ENCODE data around the gene PCBP3.

Gene PCBP3

DNA sequence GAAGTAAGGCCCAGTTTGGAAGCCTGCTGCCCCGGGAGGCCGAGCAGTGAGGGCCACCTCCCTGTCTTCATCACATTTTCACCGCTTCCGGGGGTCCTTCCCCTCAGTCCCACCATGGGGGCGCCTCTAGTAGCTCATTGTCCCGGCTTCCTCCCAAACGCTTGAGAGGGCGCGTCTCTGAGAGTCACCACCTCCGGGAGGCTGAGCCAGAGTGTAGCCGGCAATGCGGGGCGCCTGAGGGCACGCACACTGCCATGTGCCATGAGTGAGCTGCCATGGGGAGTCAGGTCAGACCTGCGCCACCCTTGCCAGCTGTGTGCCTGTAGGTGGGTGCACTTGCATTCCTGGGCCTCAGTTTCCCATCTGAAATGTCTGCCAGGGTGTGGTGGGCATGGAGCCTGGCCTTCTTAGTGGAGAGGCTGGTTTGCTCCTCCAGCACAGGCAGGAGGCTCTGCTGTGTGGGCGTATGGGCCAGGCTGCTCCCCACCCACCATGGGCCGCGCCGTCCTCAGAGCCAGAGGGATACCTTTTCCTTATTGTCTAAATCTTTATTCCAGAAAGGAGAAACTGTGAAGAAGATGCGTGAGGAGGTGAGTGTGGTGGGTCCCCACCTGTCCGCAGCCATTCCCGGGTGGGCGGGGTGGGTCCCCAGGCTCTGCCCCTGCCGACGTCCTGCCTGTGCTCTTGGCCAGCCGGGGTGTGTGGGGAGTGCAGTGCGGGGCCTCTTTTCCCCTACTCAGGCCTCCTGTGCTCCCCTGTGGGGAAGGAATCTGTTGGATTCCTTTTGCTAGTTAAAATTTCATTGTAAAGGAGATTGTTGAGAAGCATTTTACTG, 256.7 kb downstream of the PCBP3 start:
- no peak for DNase-seq

DNA sequence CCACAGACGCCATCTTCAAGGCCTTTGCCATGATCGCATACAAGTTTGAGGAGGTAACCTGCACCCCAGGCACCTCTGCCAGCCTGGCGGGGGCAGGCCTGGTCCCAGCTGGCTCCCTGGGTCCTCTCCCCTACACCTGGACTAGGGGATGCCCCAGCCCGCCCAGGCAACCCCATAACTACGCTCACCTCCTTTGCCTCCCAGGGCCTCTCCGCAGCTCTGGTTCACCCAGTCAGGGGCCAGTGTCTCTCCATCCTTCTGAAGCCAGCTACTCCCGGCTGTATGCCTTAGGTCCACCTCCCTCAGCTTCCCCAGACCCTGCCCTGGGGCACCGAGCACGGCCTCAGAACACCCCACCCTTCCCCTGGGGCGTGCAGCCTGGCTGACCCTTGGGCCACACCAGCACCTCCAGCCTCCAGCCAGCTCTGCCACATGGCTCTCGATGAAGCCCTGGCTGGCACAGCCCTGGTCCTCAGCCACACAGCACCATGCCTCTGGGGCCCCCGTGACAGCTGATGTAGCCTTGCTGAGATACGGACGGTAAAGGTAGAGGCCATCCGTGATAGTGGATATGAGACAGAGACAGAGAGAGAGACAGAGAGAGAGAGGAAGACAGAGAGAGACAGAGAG, 257.7 kb downstream of the PCBP3 start:
- no peak for DNase-seq

DNA sequence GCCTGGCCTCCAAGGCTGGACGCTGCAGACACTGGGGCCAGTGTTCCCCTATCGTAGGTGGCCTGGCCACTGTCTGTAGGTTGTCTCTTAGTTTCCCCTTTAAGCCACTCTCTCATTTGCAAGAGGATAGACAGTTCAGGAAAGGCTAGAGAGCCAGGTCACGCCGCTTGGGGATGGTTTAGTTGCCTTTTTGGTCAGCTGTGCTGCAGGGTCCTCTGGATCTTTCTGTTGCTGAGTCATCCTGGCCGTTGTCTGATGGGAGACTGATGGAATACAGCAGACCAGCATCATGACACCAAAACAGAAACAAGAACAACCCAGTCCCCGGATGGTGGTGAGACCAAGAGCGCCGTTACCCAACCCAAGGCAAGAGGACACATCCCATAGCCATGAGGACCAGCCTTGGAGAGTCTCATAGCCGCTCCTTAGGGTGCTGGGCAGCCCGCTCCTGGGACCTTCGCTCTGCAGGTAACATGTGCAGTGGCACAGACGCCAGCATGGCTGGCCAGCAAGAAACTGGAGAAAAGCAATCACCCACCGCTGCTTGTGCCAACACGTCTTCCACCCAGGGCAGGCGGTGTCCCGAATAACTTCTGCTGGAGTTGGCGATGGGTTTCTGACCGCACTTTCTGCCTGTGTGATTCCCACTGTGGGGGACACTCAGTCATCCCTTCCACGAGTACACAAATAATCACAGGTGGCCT, 258.9 kb downstream of the PCBP3 start:
- DNase-seq, result no peak

DNA sequence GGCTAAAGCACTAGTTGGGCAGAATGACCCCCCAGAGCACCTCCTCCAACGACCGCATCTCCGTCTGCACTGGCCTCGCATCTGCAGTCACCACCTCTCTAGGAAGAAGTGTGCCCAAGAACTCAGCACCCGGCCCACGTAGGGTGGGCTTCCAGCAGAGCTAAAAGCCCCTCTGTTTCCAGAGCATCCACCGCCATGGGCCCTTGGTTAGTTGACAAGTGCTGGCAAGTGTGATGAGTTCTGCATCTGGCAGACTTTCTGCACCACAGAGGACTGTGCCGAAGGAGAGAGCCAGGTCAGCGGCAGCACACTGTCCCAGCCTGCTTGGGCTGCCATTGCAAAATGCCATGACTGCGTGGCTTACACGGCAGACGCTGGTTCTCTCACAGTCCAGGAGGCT, 261.7 kb downstream of the PCBP3 start:
- DNase-seq, result no peak

DNA sequence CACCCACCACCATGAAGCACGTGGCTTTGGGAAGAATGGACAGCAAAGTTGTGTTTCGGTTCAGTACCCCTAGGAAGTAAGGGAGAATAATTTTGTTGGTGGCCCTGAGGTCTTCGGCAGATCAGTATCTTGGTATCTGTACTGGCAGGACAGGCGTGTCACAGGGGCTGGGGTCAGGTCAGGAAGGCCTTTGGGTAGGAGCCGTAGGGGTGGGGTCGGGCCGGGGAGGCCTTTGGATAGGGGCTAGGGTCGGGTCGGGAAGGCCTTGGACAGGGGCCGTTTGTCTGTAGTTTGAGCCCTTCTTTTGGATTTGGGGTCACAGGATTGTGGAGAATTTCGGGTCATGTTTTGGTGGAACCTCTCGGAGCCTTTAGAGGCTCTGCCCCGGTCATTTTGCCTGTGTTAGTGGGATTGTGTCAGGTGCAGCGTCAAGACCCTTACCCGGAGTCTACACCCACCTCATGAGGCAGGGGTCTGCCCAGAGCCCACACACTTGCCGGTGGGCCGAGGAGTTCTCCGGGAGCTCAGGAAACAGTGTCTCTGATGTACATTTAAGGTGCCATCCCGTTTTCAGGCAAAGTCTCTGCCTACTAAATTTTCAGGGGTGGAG, 262.8 kb downstream of the PCBP3 start:
- DNase-seq, result no peak

DNA sequence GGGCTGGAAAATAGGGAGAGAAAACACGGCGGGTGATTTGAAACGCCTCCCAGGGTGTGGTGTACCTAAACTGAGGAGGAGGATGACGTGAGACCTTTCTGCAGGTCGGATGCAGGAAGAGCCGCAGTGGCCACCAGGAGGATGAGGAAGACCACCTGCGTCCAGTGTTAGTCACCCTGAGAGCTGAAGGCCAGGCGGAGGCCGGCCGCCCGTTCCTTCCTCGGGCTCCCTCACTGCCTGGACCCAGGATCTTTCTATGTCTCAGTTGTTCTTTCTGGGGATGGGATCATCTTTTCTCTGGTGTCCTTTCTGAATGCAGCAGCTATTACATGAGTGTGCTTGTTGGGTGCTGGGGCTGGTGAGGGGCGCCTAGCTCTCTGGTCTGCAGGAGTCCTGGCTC, 263.3 kb downstream of the PCBP3 start:
- no peak for DNase-seq

DNA sequence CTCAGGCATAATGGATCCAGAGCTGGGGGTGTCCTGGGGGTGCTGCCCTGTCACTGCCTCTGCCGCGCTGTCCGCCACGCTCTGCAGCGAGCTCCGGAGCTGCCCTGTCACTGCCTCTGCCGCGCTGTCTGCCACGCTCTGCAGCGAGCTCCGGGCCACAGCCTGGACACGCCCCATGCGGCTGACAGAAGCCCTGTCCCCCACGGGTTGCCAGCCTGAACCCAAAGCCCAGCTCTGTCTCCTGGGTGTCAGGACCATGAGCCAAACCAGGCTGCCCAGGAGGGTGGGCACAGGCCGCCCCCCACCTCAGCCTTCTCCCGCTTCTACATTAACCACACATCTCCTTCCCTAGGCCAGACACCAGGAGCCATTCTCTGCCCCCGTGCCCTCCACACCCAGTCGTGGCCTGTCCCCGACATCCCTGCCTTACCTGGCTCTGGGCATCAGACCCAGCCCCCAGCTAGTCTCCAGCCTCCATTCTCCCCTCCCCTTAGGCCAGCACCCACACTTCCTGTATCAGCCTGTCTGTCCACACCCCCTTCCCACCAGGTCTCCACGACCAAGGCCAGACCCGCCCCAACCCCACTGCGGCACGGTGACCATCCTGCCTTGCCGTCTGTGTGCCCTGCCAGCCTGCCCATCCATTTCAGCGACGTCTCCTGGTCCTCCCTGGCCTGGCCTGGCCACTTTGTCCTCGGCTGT, 265.2 kb downstream of the PCBP3 start:
- no peak for DNase-seq

DNA sequence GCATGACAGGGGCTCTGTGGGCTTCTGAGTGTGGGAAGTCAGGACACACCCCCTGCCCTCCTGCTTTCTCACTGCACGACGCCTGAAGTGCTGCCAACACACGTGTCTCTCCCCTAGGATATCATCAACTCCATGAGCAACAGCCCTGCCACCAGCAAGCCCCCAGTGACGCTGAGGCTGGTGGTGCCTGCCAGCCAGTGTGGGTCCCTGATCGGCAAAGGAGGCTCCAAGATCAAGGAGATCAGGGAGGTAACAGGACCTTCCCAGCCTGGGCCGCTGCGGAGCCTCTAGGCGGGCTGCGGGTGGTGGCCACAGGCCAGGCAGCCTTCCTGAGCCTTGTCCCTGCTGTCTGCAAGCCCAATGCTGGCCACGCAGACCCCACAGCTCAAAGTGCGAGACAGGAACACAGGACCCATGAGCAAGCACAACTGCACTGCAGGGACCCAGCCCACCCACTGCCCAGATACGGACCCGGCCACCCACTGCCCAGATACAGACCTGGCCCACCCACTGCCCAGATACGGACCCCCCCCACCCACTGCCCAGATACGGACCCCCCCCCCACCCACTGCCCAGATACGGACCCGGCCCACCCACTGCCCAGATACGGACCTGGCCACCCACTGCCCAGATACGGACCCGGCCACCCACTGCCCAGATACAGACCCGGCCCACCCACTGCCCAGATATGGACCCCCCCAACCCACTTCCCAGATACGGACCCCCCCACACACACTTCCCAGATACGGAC, 265.9 kb downstream of the PCBP3 start:
- no peak for DNase-seq

DNA sequence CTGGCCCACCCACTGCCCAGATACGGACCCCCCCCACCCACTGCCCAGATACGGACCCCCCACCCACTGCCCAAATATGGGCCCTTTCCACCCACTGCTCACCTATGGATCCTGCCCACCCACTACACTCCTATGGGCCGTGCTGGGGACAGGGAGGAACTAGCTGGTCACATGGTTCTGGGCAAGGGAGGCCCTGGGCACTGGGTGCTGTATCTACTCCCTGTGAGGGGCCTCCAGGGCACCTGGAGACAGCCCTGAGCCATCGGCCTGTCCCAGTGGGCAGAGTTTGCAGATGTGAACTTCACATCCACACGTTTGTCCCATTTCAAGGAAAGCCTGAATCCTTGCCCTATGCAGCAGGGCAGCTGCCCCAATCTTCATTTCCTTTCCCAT, 266.6 kb downstream of the PCBP3 start:
- DNase-seq, result no peak

DNA sequence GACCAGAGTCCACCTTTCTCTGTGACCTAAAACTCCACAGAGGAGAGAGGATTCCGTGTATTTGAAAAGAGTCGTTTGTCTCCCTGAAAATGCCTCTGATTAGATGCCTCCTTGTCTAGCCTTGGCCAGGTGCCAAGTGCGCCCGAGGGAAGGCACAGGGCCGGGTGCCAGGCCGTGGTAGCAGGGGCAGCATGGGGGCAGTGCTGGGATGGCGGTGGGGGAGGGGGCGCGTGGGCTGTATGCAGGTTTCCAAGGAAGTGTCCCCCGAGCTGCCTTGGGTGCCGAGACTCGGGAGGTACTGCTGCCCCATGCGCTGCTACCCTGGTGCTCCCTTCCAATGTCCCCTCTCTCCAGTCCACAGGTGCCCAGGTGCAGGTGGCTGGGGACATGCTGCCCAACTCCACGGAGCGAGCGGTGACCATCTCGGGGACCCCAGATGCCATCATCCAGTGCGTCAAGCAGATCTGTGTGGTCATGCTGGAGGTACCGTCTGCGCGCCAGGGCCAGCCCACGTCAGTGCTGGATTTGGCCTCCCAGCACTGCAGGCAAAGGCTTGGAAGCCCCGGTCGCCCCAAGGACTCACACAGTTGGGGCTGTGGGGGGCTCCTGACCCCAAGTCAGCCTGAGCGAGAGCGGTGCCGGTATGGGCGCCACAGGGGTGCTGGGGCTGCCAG, 267.2 kb downstream of the PCBP3 start:
- DNase-seq, result no peak

DNA sequence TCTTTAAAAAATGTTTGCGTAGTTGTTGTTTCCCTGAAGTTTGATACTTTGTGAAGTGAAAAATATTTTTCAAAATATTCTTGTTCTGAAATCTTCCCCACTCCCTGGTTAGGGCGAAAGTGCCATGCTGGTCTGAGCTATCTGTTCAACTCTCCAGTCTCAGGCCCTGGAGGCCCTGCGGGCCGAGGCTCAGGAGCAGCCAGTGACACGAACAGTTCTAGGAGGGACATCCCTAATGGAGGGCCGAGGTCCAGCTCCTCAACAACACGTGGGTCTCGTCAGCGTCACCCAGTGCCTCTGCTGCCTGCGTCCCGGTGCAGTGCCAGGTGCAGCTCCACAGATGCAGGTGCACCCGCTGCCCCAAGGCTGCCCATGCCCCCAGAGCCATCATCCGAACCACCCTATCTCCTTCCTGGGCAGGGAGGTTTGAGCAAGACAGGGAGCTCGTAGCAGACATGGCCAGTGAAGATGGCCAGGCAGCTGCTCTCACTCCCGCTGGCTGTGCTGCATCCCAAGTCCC, 268.3 kb downstream of the PCBP3 start:
- no peak for DNase-seq

DNA sequence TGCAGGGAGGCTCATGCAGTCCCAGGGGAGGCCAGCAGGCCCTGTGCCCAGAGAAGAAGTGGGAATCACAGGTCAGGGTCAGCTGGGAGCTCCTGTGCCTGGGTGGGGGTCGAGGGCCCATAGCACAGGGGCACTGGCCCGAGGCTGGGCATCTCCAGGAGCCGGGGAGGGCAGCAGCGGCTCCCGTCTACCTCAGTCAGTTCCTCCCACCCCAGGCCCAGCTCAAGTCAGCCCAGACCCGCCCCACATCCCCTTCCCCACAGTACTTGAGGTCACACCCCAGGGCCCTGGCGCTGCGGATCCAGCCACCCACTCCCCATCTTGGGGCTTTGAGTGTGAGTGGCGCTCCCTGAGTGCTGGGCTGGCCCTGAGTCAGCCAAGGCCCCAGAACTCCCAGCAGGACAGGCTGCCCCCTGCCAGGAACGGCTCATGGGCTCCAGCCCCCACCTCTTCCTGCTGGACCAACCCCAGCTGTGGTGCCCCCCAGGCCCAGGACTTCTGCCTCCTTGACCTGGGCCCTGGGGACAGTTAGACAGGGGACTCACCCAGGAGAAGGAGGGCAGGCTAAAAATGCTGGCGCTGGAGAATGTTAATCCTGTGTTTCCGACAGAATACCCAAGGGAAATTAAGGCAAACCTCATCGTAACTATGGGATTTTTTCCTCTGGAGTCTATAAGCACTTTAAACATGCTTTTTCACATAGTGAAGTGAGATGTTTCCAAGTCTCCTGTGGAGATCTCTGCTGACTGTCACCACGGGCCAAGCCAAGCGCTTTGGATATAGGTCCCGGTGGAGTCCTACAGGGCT, 269.3 kb downstream of the PCBP3 start:
- DNase-seq, result no peak

DNA sequence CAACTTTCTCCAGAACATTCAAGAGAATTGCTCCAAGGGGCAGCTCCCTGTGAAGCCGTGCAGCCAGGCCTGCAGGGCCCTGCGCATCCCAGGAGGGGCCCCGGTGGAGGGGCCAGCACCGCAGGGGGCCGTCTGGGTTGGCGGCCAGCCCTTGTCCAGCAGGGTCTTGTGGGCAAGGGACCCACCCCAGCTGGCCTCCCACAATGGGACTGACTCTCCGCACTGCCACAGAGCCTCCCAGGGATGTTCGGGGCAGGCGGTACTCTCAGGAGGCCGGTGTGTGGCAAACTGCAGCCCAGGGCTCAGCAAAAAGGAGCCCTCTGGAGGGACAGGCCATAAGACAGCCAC, 269.9 kb downstream of the PCBP3 start:
- DNase-seq, result no peak

DNA sequence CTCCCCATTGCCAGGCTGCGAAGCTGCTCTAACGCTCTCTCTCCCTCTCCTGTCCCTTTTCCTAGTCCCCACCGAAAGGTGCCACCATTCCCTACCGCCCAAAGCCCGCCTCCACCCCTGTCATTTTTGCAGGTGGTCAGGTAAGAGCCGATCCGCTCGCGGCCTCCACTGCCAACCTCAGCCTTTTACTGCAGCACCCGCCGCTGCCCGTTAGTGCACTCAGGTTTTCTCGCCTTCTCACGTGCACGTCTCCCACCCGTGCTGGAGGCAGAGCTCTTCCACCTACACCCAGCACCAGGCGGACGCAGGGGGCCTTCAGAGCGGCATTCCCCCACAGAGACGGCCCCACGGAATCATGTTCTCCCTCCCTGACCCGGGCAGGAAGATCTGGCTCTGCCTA, 270.4 kb downstream of the PCBP3 start:
- no peak for DNase-seq

DNA sequence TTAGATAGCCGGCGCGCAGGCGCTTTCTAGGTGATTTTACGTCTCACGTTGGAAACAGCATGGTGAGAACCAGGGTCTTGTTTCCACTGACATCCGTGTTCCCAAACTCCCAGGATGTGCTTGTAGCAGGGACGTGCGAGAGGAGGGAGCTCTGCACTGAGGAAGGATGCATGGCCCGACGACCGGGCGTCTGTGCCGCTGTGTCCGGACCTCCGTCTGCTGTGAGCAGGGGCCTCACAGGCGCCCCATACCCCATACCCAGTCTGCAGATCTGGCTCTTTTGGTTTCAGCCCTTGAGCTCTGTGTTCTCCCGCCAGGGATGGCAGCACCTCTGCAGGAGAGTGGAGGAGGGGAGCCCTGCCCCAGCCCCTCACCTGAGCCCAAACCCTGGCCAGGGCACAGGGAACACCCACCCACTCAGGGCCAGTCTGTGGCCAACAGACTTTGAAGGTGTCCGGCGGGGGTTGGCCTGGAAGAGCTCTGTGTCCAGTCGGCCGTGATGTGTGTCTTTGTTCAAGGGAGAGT, 270.9 kb downstream of the PCBP3 start:
- no peak for DNase-seq

DNA sequence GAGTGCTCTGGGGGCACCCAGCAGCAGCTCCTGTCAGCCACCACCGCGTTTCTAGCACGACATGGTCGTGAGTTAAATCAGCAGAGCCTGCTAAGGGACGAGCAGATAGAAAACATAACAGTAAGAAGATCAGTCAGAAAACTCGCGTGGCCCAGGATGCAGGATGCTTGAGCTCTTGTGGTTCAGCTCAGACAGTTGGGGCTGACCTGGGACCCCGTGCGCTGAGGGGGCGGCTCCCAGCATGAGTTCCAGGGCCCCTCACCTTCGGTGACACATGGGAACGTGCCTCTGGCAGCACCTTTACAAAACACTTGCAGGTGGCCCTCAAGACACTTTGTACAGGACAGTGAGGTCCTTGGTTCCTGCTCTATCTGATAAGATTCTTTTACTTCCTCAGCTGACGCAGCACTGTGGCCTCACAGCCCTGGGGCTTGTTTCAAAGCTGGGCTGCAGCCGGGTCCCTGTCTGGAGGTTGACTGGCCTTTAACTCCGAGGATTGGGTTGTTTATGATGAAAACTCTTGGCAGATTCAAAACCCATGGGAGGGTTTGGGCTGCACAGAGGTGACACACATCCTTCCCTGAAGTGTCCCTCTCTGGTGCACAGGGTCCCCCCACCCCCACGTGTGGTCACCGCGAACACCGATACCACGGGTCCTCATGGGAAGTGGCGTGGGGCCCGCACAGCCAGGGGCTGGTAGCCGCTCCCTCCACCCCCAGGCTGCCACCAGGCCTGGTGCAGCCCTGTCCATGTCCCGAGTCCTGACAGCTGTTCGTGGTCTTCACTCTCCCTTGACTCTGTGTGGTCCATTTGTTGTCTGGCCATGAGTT, 272.7 kb downstream of the PCBP3 start:
- no peak for DNase-seq

DNA sequence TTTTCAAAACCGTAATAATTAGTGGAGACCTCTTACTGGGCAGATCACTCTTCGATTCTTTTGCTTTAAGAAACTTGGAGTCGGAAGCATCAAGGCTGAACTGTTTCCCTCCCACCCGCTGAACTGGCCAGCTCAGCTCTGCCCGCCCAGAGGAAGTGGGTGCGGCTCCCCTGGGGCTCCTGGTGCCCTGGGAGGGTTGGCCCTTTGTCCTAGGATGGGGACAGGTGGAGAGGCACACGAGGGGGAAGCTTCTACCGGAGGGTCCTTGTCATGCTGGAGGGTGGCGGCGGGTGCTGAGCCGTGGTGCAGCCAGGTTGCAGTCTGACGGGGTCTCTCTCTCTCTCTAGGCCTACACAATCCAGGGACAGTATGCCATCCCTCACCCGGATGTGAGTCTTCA, 273.7 kb downstream of the PCBP3 start:
- no peak for DNase-seq

DNA sequence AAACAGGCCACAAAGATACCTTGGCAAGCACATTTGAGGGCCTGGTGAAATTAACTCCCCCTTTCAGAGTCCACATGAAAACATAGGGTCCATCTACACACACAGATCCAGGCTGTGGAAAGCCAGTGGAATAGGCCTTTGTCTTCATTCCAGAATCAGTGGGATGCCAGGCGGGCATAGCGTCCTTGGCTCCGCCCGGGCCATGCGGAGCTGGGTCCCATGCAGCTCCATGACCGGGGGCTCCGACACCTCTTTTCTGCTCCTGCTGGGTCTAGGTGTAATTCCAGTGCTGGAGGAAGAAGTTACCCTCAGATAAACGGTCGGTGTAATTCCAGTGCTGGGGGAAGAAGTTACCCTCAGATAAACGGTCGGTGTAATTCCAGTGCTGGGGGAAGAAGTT, 274.5 kb downstream of the PCBP3 start:
- no peak for DNase-seq

DNA sequence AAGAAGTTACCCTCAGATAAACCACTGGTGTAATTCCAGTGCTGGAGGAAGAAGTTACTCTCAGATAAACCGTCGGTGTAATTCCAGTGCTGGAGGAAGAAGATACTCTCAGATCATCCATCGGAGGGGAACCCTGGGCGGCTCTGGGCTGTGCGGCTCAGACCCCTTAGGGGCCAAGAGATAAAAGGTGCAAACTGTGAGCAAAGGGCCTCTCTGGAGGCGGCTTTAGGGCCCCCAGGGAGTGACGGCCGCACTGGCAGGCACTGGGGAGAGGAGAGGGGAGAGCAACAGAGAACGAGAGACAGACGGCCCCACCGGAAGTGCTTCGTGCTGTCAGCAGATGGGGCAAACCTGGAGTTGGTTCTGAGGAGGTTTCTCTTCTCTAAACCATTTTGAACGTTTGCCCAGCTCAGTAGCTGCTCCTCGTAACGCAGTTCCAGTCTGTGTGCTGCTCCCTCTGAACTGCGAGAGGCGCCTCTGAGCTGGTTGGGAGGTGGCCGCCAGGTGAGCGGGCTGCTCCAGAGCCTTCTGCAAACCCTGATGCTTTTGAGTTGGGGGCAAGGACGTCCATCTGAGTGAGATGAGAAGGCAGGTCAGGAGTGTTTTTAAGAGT, 275.4 kb downstream of the PCBP3 start:
- no peak for DNase-seq

All from stimulated activated CD4-positive, alpha-beta T cell treated with anti-CD3 and anti-CD28 coated beads, Interleukin-4, amount 100 ng/mL, for 24 hours (primary cell).